ENCODE data around the gene CEMIP. TPM values are rescaled to one million over a fixed set of nuclear protein-coding genes. Genes with fewer than 3 reads are reported as not detected.

CEMIP gene
- total and polyA plus RNA-seq, 11 donors, result 0.04 to 9.6 (median 0.19) TPM

MicroRNAs within 50 kb of the gene (microRNA counts, 767-probe panel; counts per million panel counts)
- microRNA hsa-miR-549, result 0 to 71.6 counts per million in 2 donors

Small RNAs within 50 kb of the gene (microRNA-seq; reads per million reads assigned to microRNA genes)
- gene MIR4514, result 0 reads per million in 4 donors
- 0 to 0.06 (median 0) reads per million in 4 donors for gene MIR549A

Other genes with a start within 250 kb of the CEMIP start
- gene ABHD17C, start 84.1 kb upstream of the CEMIP start, total RNA-seq, result 10 to 100 TPM in 1 of 9 donors, 1 to 10 TPM in 8; 2.8 to 10.2 (median 5.6) TPM
- 1 to 10 TPM; 2.9 to 6.6 TPM for gene ABHD17C, start 84.1 kb upstream of the CEMIP start, polyA plus RNA-seq
- gene MESD, start 210.4 kb downstream of the CEMIP start, total RNA-seq, result 10 to 100 TPM; 11.2 to 19.8 (median 14.8) TPM
- 10 to 100 TPM; 11.5 to 18.3 TPM for gene MESD, start 210.4 kb downstream of the CEMIP start, polyA plus RNA-seq
- gene TLNRD1, start 221.6 kb downstream of the CEMIP start, total RNA-seq, result 10 to 100 TPM in 4 of 9 donors, 1 to 10 TPM in 5; 5.3 to 30.8 (median 8.0) TPM
- 1 to 10 TPM; 3.2 to 7.2 TPM for gene TLNRD1, start 221.6 kb downstream of the CEMIP start, polyA plus RNA-seq